HCT116 (cell line): Measurements from ENCODE around the gene JAK2.

Experiments
- EGR1 ChIP-seq: IDR thresholded peaks from 2 replicates; pipeline ENCODE4 v1.6.1; 2012; ENCODE audit warnings: low read depth
- EZH2 ChIP-seq: fragments of 200-600 bp; sonication (generic); IDR thresholded peaks from 2 replicates; pipeline ENCODE4 v1.6.1; 2017; ENCODE audit warnings: antibody characterized with exemption, mixed run types
- EZH2phosphoT487 ChIP-seq: fragments of 200-600 bp; IDR thresholded peaks from 2 replicates; pipeline ENCODE4 v1.6.1; 2018; ENCODE audit warnings: antibody characterized with exemption, borderline replicate concordance
- JUND ChIP-seq: IDR thresholded peaks from 2 replicates; pipeline ENCODE4 v1.6.1; 2012
- POLR2A ChIP-seq: IDR thresholded peaks from 2 replicates; pipeline ENCODE4 v1.7.0; 2011; ENCODE audit warnings: borderline replicate concordance; ENCODE audit not compliant: insufficient read depth, insufficient read length; ENCODE audit errors: extremely low read depth
- POLR2AphosphoS5 ChIP-seq: IDR thresholded peaks from 2 replicates; pipeline ENCODE4 v1.6.1; 2011; ENCODE audit warnings: mild to moderate bottlenecking, low read depth, low read length, moderate library complexity
- RAD21 ChIP-seq: IDR thresholded peaks from 2 replicates; pipeline ENCODE4 v1.6.1; 2012; ENCODE audit warnings: low read depth, mild to moderate bottlenecking
- SP1 ChIP-seq: IDR thresholded peaks from 2 replicates; pipeline ENCODE4 v1.6.1; 2012; ENCODE audit warnings: low read depth
- TF ChIP-seq, protein P1 (sequence below), 3 experiments: fragments of 200-600 bp in 1 of 3; sonication (generic) in 1 of 3; IDR thresholded peaks in 2 of 3; conservative IDR thresholded peaks in 1 of 3; 2 replicates each; pipeline ENCODE4 v1.5.1; 2012 to 2017; ENCODE audit warnings: low read depth in 2 of 3, low read length in 2 of 3, antibody characterized with exemption in 1 of 3, borderline replicate concordance in 1 of 3, control low read depth in 1 of 3, mild to moderate bottlenecking in 1 of 3, mixed read lengths in 1 of 3, mixed run types in 1 of 3, moderate library complexity in 1 of 3; ENCODE audit not compliant: insufficient read depth in 1 of 3
- TF ChIP-seq, protein P2 (sequence below): IDR thresholded peaks from 2 replicates; pipeline ENCODE4 v1.6.1; 2012
- TF ChIP-seq, protein P3 (sequence below): IDR thresholded peaks from 2 replicates; pipeline ENCODE4 v1.6.1; 2012; ENCODE audit warnings: low read depth

DNA sequence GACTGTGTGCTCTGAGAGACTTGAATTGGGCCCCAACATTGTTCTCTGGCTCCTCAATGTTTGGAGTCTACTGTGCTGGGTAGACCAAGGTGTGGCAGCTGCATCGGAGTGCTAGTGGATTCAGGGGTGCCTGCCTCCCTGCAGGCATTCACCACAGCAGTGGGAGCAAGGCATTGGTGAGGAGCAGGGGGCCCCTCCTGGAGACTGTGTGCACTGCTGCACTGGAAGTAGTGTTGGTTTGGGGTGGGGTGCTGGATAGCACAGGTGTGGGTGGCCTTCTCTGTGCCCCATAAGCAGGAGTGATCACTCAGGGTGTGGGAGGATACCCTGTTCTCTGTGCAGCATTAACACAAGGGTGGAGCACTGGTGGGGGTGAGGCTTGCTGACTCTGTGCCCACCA lies 161.2 kb downstream of the JAK2 start:
- TF ChIP-seq SP1 (no peak), POLR2A (no peak), EZH2 (no peak), RAD21 (no peak), EZH2phosphoT487 (no peak), JUND (no peak), EGR1 (no peak), POLR2AphosphoS5 (no peak)
- TF ChIP-seq, protein P1, sequence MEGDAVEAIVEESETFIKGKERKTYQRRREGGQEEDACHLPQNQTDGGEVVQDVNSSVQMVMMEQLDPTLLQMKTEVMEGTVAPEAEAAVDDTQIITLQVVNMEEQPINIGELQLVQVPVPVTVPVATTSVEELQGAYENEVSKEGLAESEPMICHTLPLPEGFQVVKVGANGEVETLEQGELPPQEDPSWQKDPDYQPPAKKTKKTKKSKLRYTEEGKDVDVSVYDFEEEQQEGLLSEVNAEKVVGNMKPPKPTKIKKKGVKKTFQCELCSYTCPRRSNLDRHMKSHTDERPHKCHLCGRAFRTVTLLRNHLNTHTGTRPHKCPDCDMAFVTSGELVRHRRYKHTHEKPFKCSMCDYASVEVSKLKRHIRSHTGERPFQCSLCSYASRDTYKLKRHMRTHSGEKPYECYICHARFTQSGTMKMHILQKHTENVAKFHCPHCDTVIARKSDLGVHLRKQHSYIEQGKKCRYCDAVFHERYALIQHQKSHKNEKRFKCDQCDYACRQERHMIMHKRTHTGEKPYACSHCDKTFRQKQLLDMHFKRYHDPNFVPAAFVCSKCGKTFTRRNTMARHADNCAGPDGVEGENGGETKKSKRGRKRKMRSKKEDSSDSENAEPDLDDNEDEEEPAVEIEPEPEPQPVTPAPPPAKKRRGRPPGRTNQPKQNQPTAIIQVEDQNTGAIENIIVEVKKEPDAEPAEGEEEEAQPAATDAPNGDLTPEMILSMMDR (IDR thresholded peaks at IDR 0.05 in 2 of 3, conservative IDR thresholded peaks at IDR 0.05 in 1 of 3; ENCODE audit: borderline replicate concordance in 1 of 3, insufficient read depth in 1 of 3, low read depth in 2 of 3, low read length in 2 of 3): no peak
- TF ChIP-seq, protein P2, sequence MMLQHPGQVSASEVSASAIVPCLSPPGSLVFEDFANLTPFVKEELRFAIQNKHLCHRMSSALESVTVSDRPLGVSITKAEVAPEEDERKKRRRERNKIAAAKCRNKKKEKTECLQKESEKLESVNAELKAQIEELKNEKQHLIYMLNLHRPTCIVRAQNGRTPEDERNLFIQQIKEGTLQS: no peak
- TF ChIP-seq, protein P3, sequence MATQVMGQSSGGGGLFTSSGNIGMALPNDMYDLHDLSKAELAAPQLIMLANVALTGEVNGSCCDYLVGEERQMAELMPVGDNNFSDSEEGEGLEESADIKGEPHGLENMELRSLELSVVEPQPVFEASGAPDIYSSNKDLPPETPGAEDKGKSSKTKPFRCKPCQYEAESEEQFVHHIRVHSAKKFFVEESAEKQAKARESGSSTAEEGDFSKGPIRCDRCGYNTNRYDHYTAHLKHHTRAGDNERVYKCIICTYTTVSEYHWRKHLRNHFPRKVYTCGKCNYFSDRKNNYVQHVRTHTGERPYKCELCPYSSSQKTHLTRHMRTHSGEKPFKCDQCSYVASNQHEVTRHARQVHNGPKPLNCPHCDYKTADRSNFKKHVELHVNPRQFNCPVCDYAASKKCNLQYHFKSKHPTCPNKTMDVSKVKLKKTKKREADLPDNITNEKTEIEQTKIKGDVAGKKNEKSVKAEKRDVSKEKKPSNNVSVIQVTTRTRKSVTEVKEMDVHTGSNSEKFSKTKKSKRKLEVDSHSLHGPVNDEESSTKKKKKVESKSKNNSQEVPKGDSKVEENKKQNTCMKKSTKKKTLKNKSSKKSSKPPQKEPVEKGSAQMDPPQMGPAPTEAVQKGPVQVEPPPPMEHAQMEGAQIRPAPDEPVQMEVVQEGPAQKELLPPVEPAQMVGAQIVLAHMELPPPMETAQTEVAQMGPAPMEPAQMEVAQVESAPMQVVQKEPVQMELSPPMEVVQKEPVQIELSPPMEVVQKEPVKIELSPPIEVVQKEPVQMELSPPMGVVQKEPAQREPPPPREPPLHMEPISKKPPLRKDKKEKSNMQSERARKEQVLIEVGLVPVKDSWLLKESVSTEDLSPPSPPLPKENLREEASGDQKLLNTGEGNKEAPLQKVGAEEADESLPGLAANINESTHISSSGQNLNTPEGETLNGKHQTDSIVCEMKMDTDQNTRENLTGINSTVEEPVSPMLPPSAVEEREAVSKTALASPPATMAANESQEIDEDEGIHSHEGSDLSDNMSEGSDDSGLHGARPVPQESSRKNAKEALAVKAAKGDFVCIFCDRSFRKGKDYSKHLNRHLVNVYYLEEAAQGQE: no peak
